Keratinocyte (primary cell): ENCODE data around the gene USP48. TPM values are rescaled to one million over a fixed set of nuclear protein-coding genes. Genes with fewer than 3 reads are reported as not detected.
A peak's percentile ranks its signal among the peaks of the same experiment; 100 is the strongest.

Experiments used
- DNase-seq: peaks from one replicate; pipeline ENCODE4 v3.0.0-alpha.2; 2011; ENCODE audit warnings: low read depth, missing footprints, low spot score
- FAIRE-seq: peaks from 2 replicates; lab custom pipeline; 2011; peaks lifted over from hg19 to GRCh38; lab: Jason Lieb, UNC
- H2AFZ ChIP-seq: 2 replicates; pipeline ENCODE4 v1.6.0; 2012; ENCODE audit warnings: low read length, control low read depth, inconsistent platforms; ENCODE audit not compliant: control insufficient read depth
- H3K27ac ChIP-seq: 2 replicates; pipeline ENCODE4 v1.5.1; 2011; ENCODE audit warnings: low read length; ENCODE audit not compliant: control insufficient read depth, insufficient read depth
- H3K27me3 ChIP-seq: 3 replicates; pipeline ENCODE4 v1.6.0; 2011; ENCODE audit warnings: low read length; ENCODE audit not compliant: control insufficient read depth, insufficient read depth; ENCODE audit errors: extremely low read depth
- H3K36me3 ChIP-seq, 2 experiments: 2 replicates in 1 of 2; 3 replicates in 1 of 2; pipeline ENCODE4 v1.5.1; 2011; ENCODE audit warnings: low read length in 2 of 2, mild to moderate bottlenecking in 1 of 2; ENCODE audit not compliant: control insufficient read depth in 2 of 2, insufficient read depth in 2 of 2; ENCODE audit errors: extremely low read depth in 1 of 2
- H3K4me1 ChIP-seq: 3 replicates; pipeline ENCODE4 v1.5.1; 2011; ENCODE audit warnings: low read length; ENCODE audit not compliant: control insufficient read depth, insufficient read depth; ENCODE audit errors: extremely low read depth
- H3K4me2 ChIP-seq: 3 replicates; pipeline ENCODE4 v1.6.0; 2011; ENCODE audit warnings: low read depth, low read length; ENCODE audit not compliant: control insufficient read depth, insufficient read depth; ENCODE audit errors: extremely low read depth
- H3K4me3 ChIP-seq, 3 experiments: fragments of 200-600 bp in 1 of 3; sonication (generic) in 1 of 3; 2 replicates in 2 of 3; 3 replicates in 1 of 3; pipeline ENCODE4 v1.5.1; 2011 to 2016; ENCODE audit warnings: low read length in 3 of 3, mild to moderate bottlenecking in 3 of 3, control low read depth in 2 of 3, inconsistent platforms in 1 of 3, low read depth in 1 of 3, mixed read lengths in 1 of 3, mixed run types in 1 of 3, moderate library complexity in 1 of 3; ENCODE audit not compliant: control insufficient read depth in 2 of 3, insufficient read depth in 2 of 3; ENCODE audit errors: extremely low read depth in 1 of 3
- H3K79me2 ChIP-seq: 2 replicates; pipeline ENCODE4 v1.6.0; 2012; ENCODE audit warnings: low read length; ENCODE audit not compliant: control insufficient read depth, insufficient read depth
- H3K9ac ChIP-seq: 3 replicates; pipeline ENCODE4 v1.6.0; 2011; ENCODE audit warnings: low read length; ENCODE audit not compliant: control insufficient read depth, insufficient read depth; ENCODE audit errors: extremely low read depth
- H3K9me1 ChIP-seq: 3 replicates; pipeline ENCODE4 v1.6.0; 2011; ENCODE audit warnings: low read length; ENCODE audit not compliant: control insufficient read depth, insufficient read depth; ENCODE audit errors: extremely low read depth
- H3K9me3 ChIP-seq: 2 replicates; pipeline ENCODE4 v1.5.1; 2012; ENCODE audit warnings: low read depth, low read length; ENCODE audit not compliant: control insufficient read depth
- H4K20me1 ChIP-seq: 3 replicates; pipeline ENCODE4 v1.6.0; 2011; ENCODE audit warnings: low read length; ENCODE audit not compliant: control insufficient read depth, insufficient read depth; ENCODE audit errors: extremely low read depth
- EZH2 ChIP-seq: IDR thresholded peaks from one replicate; pipeline ENCODE4 v1.6.1; 2012; ENCODE audit warnings: inconsistent platforms, mild to moderate bottlenecking, low read length, moderate library complexity
- dilution Hi-C: fragments of 300-500 bp; cut with MboI; formaldehyde crosslinking; loops from one replicate; pipeline ENCODE4 v1.7.0; 2020; ENCODE audit warnings: low sequenced_read_pairs; ENCODE audit not compliant: extremely low pct_ligation_motif_present
- polyA minus RNA-seq, 3 experiments: library from RNA; depleted of rRNA, polyadenylated mRNA; stranded (reverse); fragments of >200 nt; gene quantifications; 1 replicate in 1 of 3; 2 replicates in 1 of 3; 3 replicates in 1 of 3; pipeline ENCODE4 v1.2.3, GENCODE V29; 2011
- polyA plus RNA-seq, 5 experiments: library from polyadenylated mRNA; depleted of rRNA in 3 of 5; stranded (reverse) in 3 of 5; stranded (forward) in 1 of 5; unstranded in 1 of 5; fragments of >200 nt; gene quantifications; 1 replicate in 1 of 5; 2 replicates in 3 of 5; 3 replicates in 1 of 5; pipeline versions ENCODE4 v1.2.1 to v1.2.3, GENCODE V29; 2011 to 2012; ENCODE audit warnings: missing spikeins in 2 of 5, low read depth in 1 of 5, low replicate concordance in 1 of 5
- TF ChIP-seq, protein P1 (sequence below), 3 experiments: IDR thresholded peaks in 1 of 3; conservative IDR thresholded peaks in 1 of 3; optimal IDR thresholded peaks in 1 of 3; 2 replicates in 2 of 3; 3 replicates in 1 of 3; pipeline versions ENCODE3 to v1.5.1; 2011; ENCODE audit warnings: low read length in 3 of 3, mild to moderate bottlenecking in 3 of 3, moderate library complexity in 2 of 3, control low read depth in 1 of 3, inconsistent platforms in 1 of 3; ENCODE audit not compliant: insufficient read depth in 2 of 3; ENCODE audit errors: extremely low read depth in 1 of 3

The USP48 gene, protein sequence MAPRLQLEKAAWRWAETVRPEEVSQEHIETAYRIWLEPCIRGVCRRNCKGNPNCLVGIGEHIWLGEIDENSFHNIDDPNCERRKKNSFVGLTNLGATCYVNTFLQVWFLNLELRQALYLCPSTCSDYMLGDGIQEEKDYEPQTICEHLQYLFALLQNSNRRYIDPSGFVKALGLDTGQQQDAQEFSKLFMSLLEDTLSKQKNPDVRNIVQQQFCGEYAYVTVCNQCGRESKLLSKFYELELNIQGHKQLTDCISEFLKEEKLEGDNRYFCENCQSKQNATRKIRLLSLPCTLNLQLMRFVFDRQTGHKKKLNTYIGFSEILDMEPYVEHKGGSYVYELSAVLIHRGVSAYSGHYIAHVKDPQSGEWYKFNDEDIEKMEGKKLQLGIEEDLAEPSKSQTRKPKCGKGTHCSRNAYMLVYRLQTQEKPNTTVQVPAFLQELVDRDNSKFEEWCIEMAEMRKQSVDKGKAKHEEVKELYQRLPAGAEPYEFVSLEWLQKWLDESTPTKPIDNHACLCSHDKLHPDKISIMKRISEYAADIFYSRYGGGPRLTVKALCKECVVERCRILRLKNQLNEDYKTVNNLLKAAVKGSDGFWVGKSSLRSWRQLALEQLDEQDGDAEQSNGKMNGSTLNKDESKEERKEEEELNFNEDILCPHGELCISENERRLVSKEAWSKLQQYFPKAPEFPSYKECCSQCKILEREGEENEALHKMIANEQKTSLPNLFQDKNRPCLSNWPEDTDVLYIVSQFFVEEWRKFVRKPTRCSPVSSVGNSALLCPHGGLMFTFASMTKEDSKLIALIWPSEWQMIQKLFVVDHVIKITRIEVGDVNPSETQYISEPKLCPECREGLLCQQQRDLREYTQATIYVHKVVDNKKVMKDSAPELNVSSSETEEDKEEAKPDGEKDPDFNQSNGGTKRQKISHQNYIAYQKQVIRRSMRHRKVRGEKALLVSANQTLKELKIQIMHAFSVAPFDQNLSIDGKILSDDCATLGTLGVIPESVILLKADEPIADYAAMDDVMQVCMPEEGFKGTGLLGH
- polyA plus RNA-seq (18.7 to 33.0 TPM (median 21.6 TPM) in 3 replicates), polyA minus RNA-seq (8.3 to 51.5 TPM (median 20.0 TPM) in 3 replicates)
- polyA plus RNA-seq (2011; ENCODE audit: low read depth): 74.6 TPM
- polyA plus RNA-seq (2011; cell fraction: cytosol; rRNA removed): 15.2 and 25.4 TPM in 2 replicates
- polyA plus RNA-seq (2011; cell fraction: nucleus; rRNA removed): 42.1 and 55.7 TPM in 2 replicates
- 19.4 and 27.4 TPM in 2 replicates for polyA plus RNA-seq (2012; ENCODE audit: low replicate concordance)
- polyA minus RNA-seq (2011; cell fraction: cytosol; rRNA and poly(A)+ RNA removed): 15.9 TPM
- polyA minus RNA-seq (2011; cell fraction: nucleus; rRNA and poly(A)+ RNA removed): 23.8 and 64.5 TPM in 2 replicates

DNA sequence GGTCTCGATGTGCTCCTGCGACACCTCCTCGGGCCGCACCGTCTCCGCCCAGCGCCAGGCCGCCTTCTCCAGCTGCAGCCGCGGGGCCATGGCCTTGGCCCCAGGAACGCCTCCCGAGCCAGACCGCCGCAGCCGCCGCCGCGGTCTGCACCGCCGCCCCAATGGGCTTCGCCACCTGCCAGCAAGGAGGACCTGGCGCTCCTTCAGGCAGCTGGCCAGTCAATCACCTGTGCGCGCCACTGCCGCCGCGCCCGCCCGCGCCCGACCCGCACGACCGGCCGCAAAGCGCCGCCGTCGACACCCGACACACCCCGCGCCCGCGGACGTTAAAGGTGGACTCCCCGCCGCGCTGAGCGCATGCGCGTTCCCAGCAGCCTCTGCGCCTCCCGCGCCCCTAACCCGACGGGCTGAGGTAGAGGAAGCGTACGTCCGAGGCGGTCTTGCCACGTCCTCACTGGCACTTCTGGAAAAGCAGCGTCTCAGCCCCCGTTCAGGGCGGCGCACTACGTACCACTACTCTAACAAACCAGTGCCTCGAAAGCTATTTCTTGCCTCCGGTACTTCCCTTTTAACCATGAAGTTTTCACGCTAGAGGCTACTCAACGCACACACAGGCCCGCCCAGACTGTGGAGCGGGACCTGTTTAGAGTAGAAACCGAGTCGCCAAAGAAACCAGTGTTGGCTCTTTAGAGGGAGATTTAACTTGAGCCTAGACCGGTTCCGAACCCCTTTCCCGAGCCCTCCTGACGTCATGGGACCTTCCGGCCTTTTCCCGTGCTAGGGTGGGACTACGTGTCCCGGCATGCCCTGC lies at the start of gene USP48:
USP48 (minus strand) TSS at position 282 of the 811 bp plus-strand sequence; CDS start at position 90, 192 bp downstream.
- no peaks in the 10 kb centered on the region for H3K27me3 ChIP-seq
- DNase-seq: peak; percentile 76
- peaks cover 47% of the 10 kb centered on the region for H3K79me2 ChIP-seq
- H3K9me1 ChIP-seq: no peaks in the 10 kb centered on the region
- H3K27ac ChIP-seq: peak within 1 kb of the TSS; percentile 100
- no peaks in the 10 kb centered on the region for H3K9me3 ChIP-seq
- H3K4me1 ChIP-seq: peaks cover 8% of the 10 kb centered on the region
- FAIRE-seq: peak; percentile 49
- no peaks in the 10 kb centered on the region for H4K20me1 ChIP-seq
- peak within 1 kb of the TSS; percentile 94 for H2AFZ ChIP-seq
- peak within 1 kb of the TSS; percentile 100 for H3K4me2 ChIP-seq
- peak within 1 kb of the TSS; percentile 93 to 100 (median 99) for H3K4me3 ChIP-seq
- TF ChIP-seq, protein P1, sequence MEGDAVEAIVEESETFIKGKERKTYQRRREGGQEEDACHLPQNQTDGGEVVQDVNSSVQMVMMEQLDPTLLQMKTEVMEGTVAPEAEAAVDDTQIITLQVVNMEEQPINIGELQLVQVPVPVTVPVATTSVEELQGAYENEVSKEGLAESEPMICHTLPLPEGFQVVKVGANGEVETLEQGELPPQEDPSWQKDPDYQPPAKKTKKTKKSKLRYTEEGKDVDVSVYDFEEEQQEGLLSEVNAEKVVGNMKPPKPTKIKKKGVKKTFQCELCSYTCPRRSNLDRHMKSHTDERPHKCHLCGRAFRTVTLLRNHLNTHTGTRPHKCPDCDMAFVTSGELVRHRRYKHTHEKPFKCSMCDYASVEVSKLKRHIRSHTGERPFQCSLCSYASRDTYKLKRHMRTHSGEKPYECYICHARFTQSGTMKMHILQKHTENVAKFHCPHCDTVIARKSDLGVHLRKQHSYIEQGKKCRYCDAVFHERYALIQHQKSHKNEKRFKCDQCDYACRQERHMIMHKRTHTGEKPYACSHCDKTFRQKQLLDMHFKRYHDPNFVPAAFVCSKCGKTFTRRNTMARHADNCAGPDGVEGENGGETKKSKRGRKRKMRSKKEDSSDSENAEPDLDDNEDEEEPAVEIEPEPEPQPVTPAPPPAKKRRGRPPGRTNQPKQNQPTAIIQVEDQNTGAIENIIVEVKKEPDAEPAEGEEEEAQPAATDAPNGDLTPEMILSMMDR (optimal IDR thresholded peaks at IDR 0.05 in 1 of 3, IDR thresholded peaks at IDR 0.05 in 1 of 3, conservative IDR thresholded peaks at IDR 0.05 in 1 of 3; ENCODE audit: extremely low read depth in 1 of 3, insufficient read depth in 2 of 3, low read length in 3 of 3): peak in 1 of 3 experiments; percentile 5
- no peak for TF ChIP-seq EZH2
- dilution Hi-C loops: no loop called here
- peak within 1 kb of the TSS; percentile 100 for H3K9ac ChIP-seq
- no peaks in the 10 kb centered on the region for H3K36me3 ChIP-seq
